ENCODE results near the gene NCOR1.

Gene NCOR1

GRCh38 chr17:16019347-16019746 lies 196.0 kb downstream of the NCOR1 start:
- no peak overlapping the region for H3K4me3 Mint-ChIP-seq
- peaks cover 91% of the 10 kb centered on the region for H3K36me3 Mint-ChIP-seq
- H3K27ac Mint-ChIP-seq = no peak overlapping the region
- no peaks in the 10 kb centered on the region for H3K9me3 Mint-ChIP-seq
- ATAC-seq (no peak), DNase-seq (ENCODE audit: low spot score in 2 of 2) (no peak)
- H3K4me1 Mint-ChIP-seq = peaks cover 6% of the 10 kb centered on the region

- Mint-ChIP-seq H3K9me3 (no peaks in the 10 kb centered on the region), H3K36me3 (peaks cover 97% of the 10 kb centered on the region), H3K27ac (no peak overlapping the region), H3K4me1 (peaks cover under 1% of the 10 kb centered on the region), H3K4me3 (no peak overlapping the region)
- ATAC-seq (no peak), DNase-seq (ENCODE audit: low spot score in 2 of 2) (no peak)
Measured at GRCh38 chr17:16013943-16014407, 201.4 kb downstream of the NCOR1 start.

DNA sequence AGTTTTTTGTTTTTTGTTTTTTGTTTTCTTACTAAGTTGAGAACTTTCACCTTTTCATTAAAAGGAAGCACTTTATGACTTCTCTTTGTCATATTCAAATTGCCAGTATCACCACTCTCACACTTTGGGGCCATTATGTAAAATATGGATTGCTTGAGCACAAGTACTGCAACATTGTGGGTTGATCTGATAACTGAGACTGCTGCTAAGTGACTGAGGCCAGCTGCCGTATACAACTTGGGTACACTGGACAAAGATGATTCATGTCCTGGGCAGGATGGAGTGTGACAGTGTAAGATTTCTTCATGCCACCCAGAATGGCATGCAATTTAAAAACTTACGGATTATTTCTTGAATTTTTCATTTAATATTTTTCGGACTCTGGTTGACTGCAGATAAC lies 207.9 kb downstream of the NCOR1 start:
- H3K9me3 Mint-ChIP-seq = no peaks in the 10 kb centered on the region
- H3K4me3 Mint-ChIP-seq = no peak overlapping the region
- H3K36me3 Mint-ChIP-seq = peaks cover 100% of the 10 kb centered on the region
- no peak for DNase-seq (ENCODE audit: low spot score in 2 of 2)
- peak; percentile 95 for ATAC-seq
- peak overlapping the region; percentile 34 for H3K27ac Mint-ChIP-seq
- peaks cover 23% of the 10 kb centered on the region for H3K4me1 Mint-ChIP-seq

DNA sequence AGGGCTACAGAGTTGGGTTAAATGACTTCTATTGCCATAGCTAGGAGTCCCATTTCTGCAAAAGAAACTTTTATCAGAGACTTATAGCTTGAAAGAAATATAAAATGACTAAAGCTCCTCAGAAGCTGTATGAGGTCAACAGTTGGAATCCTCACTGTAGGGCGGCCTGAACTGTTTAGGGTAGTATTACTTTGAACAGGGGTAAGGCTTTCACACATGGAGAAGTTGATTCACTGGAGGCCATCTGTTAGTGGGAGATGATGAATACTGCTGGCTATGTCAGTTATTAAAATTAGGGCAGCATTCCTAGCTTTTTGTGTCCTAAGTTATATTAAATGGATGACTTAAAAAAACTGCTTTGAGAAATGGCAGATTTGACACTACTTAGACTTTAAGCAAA lies 209.7 kb downstream of the NCOR1 start:
- peaks cover 39% of the 10 kb centered on the region for H3K4me1 Mint-ChIP-seq
- DNase-seq (ENCODE audit: low spot score in 2 of 2) = no peak
- peaks cover 100% of the 10 kb centered on the region for H3K36me3 Mint-ChIP-seq
- H3K27ac Mint-ChIP-seq = no peak overlapping the region
- no peak for ATAC-seq
- H3K9me3 Mint-ChIP-seq = no peaks in the 10 kb centered on the region
- no peak overlapping the region for H3K4me3 Mint-ChIP-seq

DNA sequence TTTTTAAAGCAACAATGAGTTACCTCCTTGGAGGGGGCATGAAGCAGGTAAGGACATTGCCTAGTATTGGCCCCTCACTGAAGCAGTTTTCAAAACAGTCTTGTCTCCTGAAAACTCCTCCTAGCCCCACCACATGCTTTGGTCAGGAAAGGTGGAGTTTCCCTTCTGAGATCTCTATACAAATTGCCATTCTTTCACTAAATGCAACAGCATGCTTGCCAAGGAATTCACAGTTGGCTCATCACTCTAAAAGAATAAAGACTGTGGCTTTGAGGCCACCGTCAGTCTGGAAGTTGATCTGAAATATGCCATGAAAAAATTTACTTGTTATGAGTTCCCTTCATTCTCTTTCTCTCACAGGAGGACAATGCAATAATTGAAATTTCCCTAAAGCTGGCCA lies 211.5 kb downstream of the NCOR1 start:
- no peaks in the 10 kb centered on the region for H3K9me3 Mint-ChIP-seq
- no peak for ATAC-seq
- no peak overlapping the region for H3K4me3 Mint-ChIP-seq
- no peak for DNase-seq (ENCODE audit: low spot score in 2 of 2)
- peaks cover 88% of the 10 kb centered on the region for H3K36me3 Mint-ChIP-seq
- H3K27ac Mint-ChIP-seq = peak overlapping the region; percentile 36
- peaks cover 41% of the 10 kb centered on the region for H3K4me1 Mint-ChIP-seq

DNA sequence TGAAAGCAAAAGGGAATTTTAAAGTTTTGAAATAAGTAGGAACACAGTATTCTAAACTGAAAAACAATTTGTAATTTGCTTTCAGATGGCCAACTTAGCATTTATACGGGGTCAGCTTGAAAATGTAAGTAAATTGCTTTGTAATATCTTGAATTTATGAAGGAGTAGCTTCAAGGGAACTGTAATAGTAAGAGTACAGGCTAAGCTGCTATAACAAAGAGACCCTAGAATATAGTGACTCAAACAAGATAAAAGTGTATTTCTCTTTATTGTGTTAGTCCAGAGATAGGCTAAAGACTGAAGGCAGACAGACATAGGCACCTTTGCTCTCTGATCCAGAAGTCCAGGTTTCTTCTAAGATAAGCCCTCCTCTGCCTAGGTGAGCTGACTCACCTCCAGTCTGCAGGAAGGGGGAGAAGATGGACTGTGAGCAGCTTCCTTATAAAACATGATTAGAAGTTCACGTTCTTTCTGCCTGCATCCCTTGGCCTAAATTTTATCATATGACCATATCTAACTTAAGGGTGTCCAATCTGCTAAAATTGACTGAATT lies 212.6 kb downstream of the NCOR1 start:
- DNase-seq (ENCODE audit: low spot score in 2 of 2) (no peak), ATAC-seq (no peak)
- no peaks in the 10 kb centered on the region for H3K9me3 Mint-ChIP-seq
- H3K27ac Mint-ChIP-seq = no peak overlapping the region
- peaks cover 82% of the 10 kb centered on the region for H3K36me3 Mint-ChIP-seq
- H3K4me1 Mint-ChIP-seq = peaks cover 31% of the 10 kb centered on the region
- no peak overlapping the region for H3K4me3 Mint-ChIP-seq

DNA sequence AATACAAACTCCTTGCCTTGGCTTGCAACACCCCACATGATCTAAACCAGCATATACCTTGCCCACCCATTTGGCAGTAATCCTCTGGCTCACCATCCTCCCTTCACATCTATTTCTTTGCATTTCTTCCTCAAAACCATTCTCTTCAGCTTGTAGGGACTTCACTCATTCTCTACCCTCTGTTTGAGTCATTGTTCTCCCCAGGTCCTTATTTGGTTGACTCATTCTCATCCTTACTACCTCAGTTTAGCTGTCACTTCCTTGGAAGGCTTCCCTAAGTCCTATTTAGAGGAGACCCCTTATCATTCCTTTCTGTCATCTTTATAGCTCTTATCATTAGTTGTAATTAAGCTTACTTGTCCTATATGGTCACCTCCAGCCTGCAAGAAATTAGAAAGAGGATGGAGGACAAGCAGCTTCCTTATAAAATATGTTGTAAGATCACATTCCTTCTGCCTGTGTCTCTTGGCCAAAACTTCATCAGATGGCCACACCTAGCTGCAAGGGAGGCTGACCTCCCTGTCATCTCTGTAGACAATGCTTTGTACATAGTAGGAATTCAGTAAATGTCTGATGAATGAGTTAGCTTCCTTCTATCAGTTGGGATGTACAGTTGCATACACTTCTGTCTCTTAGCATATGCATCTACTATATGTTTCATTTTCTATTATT lies 214.0 kb downstream of the NCOR1 start:
- ATAC-seq (no peak), DNase-seq (ENCODE audit: low spot score in 2 of 2) (no peak)
- Mint-ChIP-seq H3K4me3 (peak overlapping the region; percentile 74), H3K4me1 (peaks cover 25% of the 10 kb centered on the region), H3K27ac (peak overlapping the region; percentile 75), H3K9me3 (no peaks in the 10 kb centered on the region), H3K36me3 (peaks cover 75% of the 10 kb centered on the region)

- peak overlapping the region; percentile 75 for H3K27ac Mint-ChIP-seq
- H3K4me1 Mint-ChIP-seq = peaks cover 20% of the 10 kb centered on the region
- DNase-seq (ENCODE audit: low spot score in 2 of 2) = no peak
- no peaks in the 10 kb centered on the region for H3K9me3 Mint-ChIP-seq
- H3K36me3 Mint-ChIP-seq = peaks cover 63% of the 10 kb centered on the region
- ATAC-seq = peak; percentile 60
- H3K4me3 Mint-ChIP-seq = peak overlapping the region; percentile 74
Measured at GRCh38 chr17:15999974-16000827, 215.1 kb downstream of the NCOR1 start.

DNA sequence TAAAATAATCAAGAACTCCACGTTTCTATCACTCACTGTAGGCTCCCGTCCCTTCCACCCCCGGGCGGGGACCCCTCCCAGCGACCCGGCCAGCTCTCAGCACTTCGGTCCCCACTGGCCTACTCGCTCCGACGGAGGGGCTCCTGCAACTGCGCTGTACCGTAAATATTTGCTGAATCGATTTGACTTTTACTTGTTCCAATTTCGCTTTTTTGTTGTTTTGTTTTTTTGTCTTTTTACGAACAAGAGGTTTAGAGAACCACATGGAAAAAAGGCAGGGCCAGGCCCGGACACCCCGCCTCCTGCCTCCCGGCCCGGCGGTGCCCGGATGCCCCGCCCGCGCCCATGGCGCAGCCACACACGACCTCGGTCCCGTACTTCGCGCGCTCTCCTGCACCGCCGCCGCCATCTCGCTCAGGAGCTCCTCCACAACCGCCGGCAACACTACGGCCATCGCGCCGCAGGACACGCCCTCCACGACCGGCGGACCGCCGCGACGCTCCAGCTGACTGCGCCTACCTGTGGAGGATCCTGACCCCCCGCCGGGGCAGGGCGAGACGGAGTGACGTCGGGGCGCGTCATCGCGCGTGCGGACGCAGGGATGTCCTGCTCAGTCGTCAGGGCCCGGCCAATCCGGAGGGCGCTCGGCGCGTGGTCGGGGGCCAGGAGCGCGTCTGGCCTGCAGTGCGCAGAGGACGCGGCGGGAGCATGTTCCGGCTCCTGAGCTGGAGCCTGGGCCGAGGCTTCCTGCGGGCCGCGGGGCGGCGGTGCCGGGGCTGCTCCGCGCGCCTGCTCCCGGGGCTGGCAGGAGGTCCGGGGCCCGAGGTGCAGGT lies 216.0 kb downstream of the NCOR1 start, which contains the start of the genes TTC19 and ZSWIM7:
Gene TTC19 (plus strand): TSS at position 684 of the 833 bp plus-strand sequence. CDS start 25 bp downstream, at position 709.
Gene ZSWIM7 (minus strand): TSS at position 564 of the 833 bp plus-strand sequence. CDS start 110 bp downstream, at position 454.
- DNase-seq (ENCODE audit: low spot score in 2 of 2) = peak; percentile 90 to 97
- ATAC-seq = peak; percentile 94
- Mint-ChIP-seq H3K9me3 (no peaks in the 10 kb centered on the region), H3K27ac (peak within 1 kb of the TSS; percentile 75), H3K36me3 (peaks cover 63% of the 10 kb centered on the region), H3K4me3 (peak within 1 kb of the TSS; percentile 74), H3K4me1 (peaks cover 20% of the 10 kb centered on the region)

GRCh38 chr17:15998031-15998562 lies 217.2 kb downstream of the NCOR1 start:
- H3K36me3 Mint-ChIP-seq = peaks cover 59% of the 10 kb centered on the region
- no peak overlapping the region for H3K27ac Mint-ChIP-seq
- H3K4me3 Mint-ChIP-seq = peak overlapping the region; percentile 74
- peaks cover 20% of the 10 kb centered on the region for H3K4me1 Mint-ChIP-seq
- DNase-seq (ENCODE audit: low spot score in 2 of 2) (peak in 1 of 2 donors; percentile 28), ATAC-seq (no peak)
- no peaks in the 10 kb centered on the region for H3K9me3 Mint-ChIP-seq

DNA sequence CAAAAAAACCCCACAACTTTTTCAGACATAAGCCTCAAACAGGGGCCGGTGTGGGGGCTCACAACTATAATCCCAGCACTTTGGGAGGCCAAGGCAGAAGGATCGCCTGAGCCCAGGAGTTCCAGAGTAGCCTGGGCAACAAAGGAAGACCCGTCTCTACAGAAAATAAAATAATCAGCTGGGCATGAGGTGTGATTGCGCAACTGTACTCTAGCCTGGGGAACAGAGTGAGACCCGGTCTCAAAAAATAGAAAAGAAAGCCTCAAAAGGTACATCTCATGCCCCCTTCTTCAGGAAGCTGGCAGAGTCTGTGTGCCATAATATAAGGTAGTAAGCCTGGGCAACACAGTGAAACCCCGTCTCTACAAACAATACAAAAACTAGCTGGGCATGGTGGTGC lies 219.0 kb downstream of the NCOR1 start:
- no peak overlapping the region for H3K27ac Mint-ChIP-seq
- H3K9me3 Mint-ChIP-seq = no peaks in the 10 kb centered on the region
- H3K36me3 Mint-ChIP-seq = peaks cover 59% of the 10 kb centered on the region
- no peak for ATAC-seq
- no peak for DNase-seq (ENCODE audit: low spot score in 2 of 2)
- H3K4me3 Mint-ChIP-seq = no peak overlapping the region
- peaks cover 11% of the 10 kb centered on the region for H3K4me1 Mint-ChIP-seq

DNA sequence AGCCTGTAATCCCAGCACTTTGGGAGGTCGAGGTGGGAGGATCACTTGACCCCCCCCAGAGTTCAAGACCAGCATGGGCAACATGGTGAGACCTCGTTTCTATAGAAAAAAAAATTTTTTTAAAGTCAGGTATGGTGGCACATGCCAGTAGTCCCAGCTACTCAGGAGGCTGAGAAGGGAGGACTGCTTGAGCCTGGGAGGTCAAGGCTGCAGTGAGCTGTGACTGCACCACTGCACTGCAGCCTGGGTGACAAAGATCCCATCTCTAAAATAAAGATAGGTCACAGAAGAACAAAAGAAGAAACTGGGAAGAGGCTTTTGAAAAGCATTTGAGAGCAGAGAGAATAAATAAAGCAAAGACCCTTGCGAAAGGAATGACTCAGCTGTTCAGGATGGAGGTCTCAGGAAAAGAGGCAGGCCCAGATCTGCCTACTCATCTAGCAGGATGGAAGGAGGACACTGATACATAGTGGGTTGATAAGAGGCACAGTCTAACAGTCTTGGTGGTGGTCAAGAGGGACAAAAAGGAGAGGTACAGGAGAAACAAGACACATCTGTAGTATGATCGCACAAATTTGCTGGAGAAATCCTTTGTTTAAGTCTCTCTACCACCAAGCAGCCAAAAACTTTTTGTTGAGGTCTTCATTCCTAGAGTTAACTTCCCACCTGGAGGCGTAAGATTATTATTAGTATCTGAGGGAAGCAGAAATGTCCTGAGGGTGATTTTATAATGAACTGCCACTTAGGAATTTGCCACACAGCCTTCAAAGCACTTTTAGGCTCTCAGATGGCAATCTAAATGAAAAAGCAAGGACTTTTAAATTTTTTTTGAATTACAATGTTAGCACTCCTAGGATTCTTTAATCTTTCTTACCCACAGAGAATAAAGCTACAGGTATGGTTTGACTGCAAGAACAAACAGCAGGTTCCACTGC lies 233.4 kb downstream of the NCOR1 start:
- Mint-ChIP-seq H3K4me1 (peaks cover 13% of the 10 kb centered on the region), H3K4me3 (no peak overlapping the region), H3K27ac (no peak overlapping the region), H3K36me3 (peaks cover 69% of the 10 kb centered on the region), H3K9me3 (no peaks in the 10 kb centered on the region)
- no peak for ATAC-seq
- no peak for DNase-seq (ENCODE audit: low spot score in 2 of 2)

DNA sequence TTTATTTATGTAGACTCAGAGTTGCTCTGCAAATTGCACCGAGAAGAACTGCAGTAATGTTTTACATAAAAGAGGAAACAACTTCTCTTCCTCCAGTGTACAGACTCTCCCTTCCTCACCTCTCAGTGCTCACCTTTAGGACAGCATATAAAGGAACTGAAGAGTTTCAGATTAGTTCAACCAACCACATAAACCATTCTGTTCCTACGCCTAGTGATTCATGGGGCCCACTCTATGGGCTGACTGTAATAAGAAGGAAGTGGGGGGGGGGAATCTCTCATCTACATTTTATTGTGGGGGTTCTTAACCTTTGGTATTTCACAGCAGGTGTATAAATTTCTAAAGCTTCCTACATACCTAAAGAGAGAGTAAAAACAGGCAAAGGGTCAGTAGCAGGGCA lies 234.1 kb downstream of the NCOR1 start:
- H3K9me3 Mint-ChIP-seq = no peaks in the 10 kb centered on the region
- H3K4me3 Mint-ChIP-seq = no peak overlapping the region
- H3K4me1 Mint-ChIP-seq = peaks cover 13% of the 10 kb centered on the region
- ATAC-seq (peak; percentile 99), DNase-seq (ENCODE audit: low spot score in 2 of 2) (no peak)
- no peak overlapping the region for H3K27ac Mint-ChIP-seq
- H3K36me3 Mint-ChIP-seq = peaks cover 62% of the 10 kb centered on the region

All from stimulated activated effector memory CD8-positive, alpha-beta T cell treated with anti-CD3 and anti-CD28 coated beads, Interleukin-12 subunit alpha, Interleukin-12 subunit beta, amount 100 ng/mL, for 72 hours (primary cell).